Naive thymus-derived CD8-positive, alpha-beta T cell (primary cell): ENCODE measurements around the gene PIEZO1. TPM values are rescaled to one million over a fixed set of nuclear protein-coding genes. Genes with fewer than 3 reads are reported as not detected.

Experiments
- ATAC-seq, 2 donors: fragments of 150-1000 bp; cut with Tn5 transposase in 1 of 2; sonication (Bioruptor Pico), chemical (Tn5 transposase) in 1 of 2; 1 replicate in 1 of 2; 2 replicates in 1 of 2; pipeline ENCODE4 v1.10.0; 2021; ENCODE audit warnings: mild to moderate bottlenecking in 2 of 2, moderate library complexity in 2 of 2
- POLR2A ChIA-PET: fragments of 350-600 bp; sonication (Branson Sonifier 250); formaldehyde crosslinking; loops from one replicate; lab custom pipeline; 2021; ENCODE audit warnings: antibody characterized with exemption; lab: Charles Lee
- DNase-seq, 10 donors: peaks; one replicate each; pipeline versions ENCODE4 v3.0.0 to v3.0.0-alpha.2; 2020 to 2022
- H3K27ac Mint-ChIP-seq, 10 donors: one replicate each; pipeline ENCODE4 v1.8.0; 2020 to 2022; ENCODE audit warnings: mild to moderate bottlenecking in 10 of 10, mixed read lengths in 10 of 10, moderate library complexity in 4 of 10, inconsistent platforms in 1 of 10
- H3K27me3 Mint-ChIP-seq, 5 donors: one replicate each; pipeline ENCODE4 v1.8.0; 2021 to 2022; ENCODE audit warnings: mixed read lengths in 5 of 5
- H3K36me3 Mint-ChIP-seq, 3 donors: one replicate each; pipeline ENCODE4 v1.8.0; 2020 to 2022; ENCODE audit warnings: mixed read lengths in 3 of 3, mild to moderate bottlenecking in 2 of 3, inconsistent platforms in 1 of 3
- H3K4me1 Mint-ChIP-seq, 4 donors: one replicate each; pipeline ENCODE4 v1.8.0; 2021 to 2022; ENCODE audit warnings: mixed read lengths in 4 of 4
- H3K4me3 Mint-ChIP-seq, 10 donors: one replicate each; pipeline ENCODE4 v1.8.0; 2020 to 2022; ENCODE audit warnings: mild to moderate bottlenecking in 10 of 10, mixed read lengths in 10 of 10, moderate library complexity in 6 of 10, inconsistent platforms in 1 of 10
- H3K9me3 Mint-ChIP-seq, 9 donors: one replicate each; pipeline ENCODE4 v1.8.0; 2020 to 2022; ENCODE audit warnings: mixed read lengths in 9 of 9, mild to moderate bottlenecking in 3 of 9, inconsistent platforms in 1 of 9, moderate library complexity in 1 of 9
- polyA plus RNA-seq, 3 donors: library from polyadenylated mRNA; unstranded; fragments of 300-500 nt; fragmentation: Illumina TruSeq; gene quantifications; one replicate each; pipeline ENCODE4 v1.2.3, GENCODE V29; 2021
- total RNA-seq, 8 experiments: library from RNA in 2 of 8; stranded (reverse) in 2 of 8; gene quantifications; one replicate each; pipeline ENCODE4 v1.2.3 and lab custom pipeline; 2021 to 2026

The PIEZO1 gene
- total and polyA plus RNA-seq, 5 experiments from 2014 or later = 2.4 to 94.5 (median 8.4) TPM

- Mint-ChIP-seq H3K9me3 (no peaks in the 10 kb centered on the region), H3K36me3 (peaks cover 0 to 7% (median 0%) of the 10 kb centered on the region in 3 donors), H3K27me3 (no peaks in the 10 kb centered on the region), H3K4me1 (peaks cover 0 to 11% (median 3%) of the 10 kb centered on the region in 4 donors), H3K4me3 (no peak overlapping the region), H3K27ac (no peak overlapping the region)
- ATAC-seq (no peak), DNase-seq (no peak)
- POLR2A ChIA-PET = no interaction called here
These were observed 52.1 kb downstream of the PIEZO1 start for GRCh38 chr16:88732961-88733294.

- Mint-ChIP-seq H3K36me3 (peaks cover 0 to 7% (median 0%) of the 10 kb centered on the region in 3 donors), H3K27ac (no peak overlapping the region), H3K27me3 (no peaks in the 10 kb centered on the region), H3K4me3 (no peak overlapping the region), H3K9me3 (no peaks in the 10 kb centered on the region), H3K4me1 (peaks cover 0 to 7% (median 3%) of the 10 kb centered on the region in 4 donors)
- ATAC-seq (no peak), DNase-seq (no peak)
- POLR2A ChIA-PET = no interaction called here
These were observed 52.7 kb downstream of the PIEZO1 start for GRCh38 chr16:88732172-88732960.

GRCh38 chr16:88731699-88732098, 53.3 kb downstream of the PIEZO1 start:
- Mint-ChIP-seq H3K9me3 (no peaks in the 10 kb centered on the region), H3K27me3 (no peaks in the 10 kb centered on the region), H3K4me3 (no peak overlapping the region), H3K27ac (peak overlapping the region in 1 of 10 donors; percentile 74), H3K36me3 (peaks cover 0 to 7% (median under 1%) of the 10 kb centered on the region in 3 donors), H3K4me1 (peaks cover 0 to 7% (median 3%) of the 10 kb centered on the region in 4 donors)
- DNase-seq (peak in 1 of 10 donors; percentile 34), ATAC-seq (no peak)
- POLR2A ChIA-PET = no interaction called here

GRCh38 chr16:88730632-88731607, 54.1 kb downstream of the PIEZO1 start:
- peaks cover 0 to 7% (median 4%) of the 10 kb centered on the region in 4 donors for H3K4me1 Mint-ChIP-seq
- H3K36me3 Mint-ChIP-seq = peaks cover 0 to 12% (median 2%) of the 10 kb centered on the region in 3 donors
- H3K27me3 Mint-ChIP-seq = no peaks in the 10 kb centered on the region
- no peak overlapping the region for H3K4me3 Mint-ChIP-seq
- no peak for ATAC-seq
- H3K9me3 Mint-ChIP-seq = no peaks in the 10 kb centered on the region
- no peak for DNase-seq
- H3K27ac Mint-ChIP-seq = peak overlapping the region in 3 of 10 donors; percentile 36 to 74 (median 43)
- POLR2A ChIA-PET = no interaction called here

GRCh38 chr16:88727871-88728270, 57.1 kb downstream of the PIEZO1 start:
- no peak for DNase-seq
- ATAC-seq = no peak
- Mint-ChIP-seq H3K36me3 (peaks cover 0 to 19% (median 2%) of the 10 kb centered on the region in 3 donors), H3K27ac (no peak overlapping the region), H3K4me1 (peaks cover 0 to 7% (median 4%) of the 10 kb centered on the region in 4 donors), H3K4me3 (no peak overlapping the region), H3K9me3 (no peaks in the 10 kb centered on the region), H3K27me3 (no peaks in the 10 kb centered on the region)
- POLR2A ChIA-PET = no interaction called here

- Mint-ChIP-seq H3K27ac (no peak overlapping the region), H3K4me3 (no peak overlapping the region), H3K27me3 (no peaks in the 10 kb centered on the region), H3K4me1 (peaks cover 0 to 7% (median 4%) of the 10 kb centered on the region in 4 donors), H3K36me3 (peaks cover 0 to 22% (median 2%) of the 10 kb centered on the region in 3 donors), H3K9me3 (no peaks in the 10 kb centered on the region)
- no peak for ATAC-seq
- POLR2A ChIA-PET = no interaction called here
- DNase-seq = no peak
These were observed 58.0 kb downstream of the PIEZO1 start for GRCh38 chr16:88726981-88727380.

GRCh38 chr16:88726408-88726749, 58.6 kb downstream of the PIEZO1 start:
- H3K4me3 Mint-ChIP-seq = no peak overlapping the region
- H3K4me1 Mint-ChIP-seq = peaks cover 0 to 4% (median 3%) of the 10 kb centered on the region in 4 donors

GRCh38 chr16:88725609-88726407, 59.2 kb downstream of the PIEZO1 start:
- DNase-seq = no peak
- Mint-ChIP-seq H3K4me1 (peaks cover 0 to 2% (median 0%) of the 10 kb centered on the region in 4 donors), H3K9me3 (no peaks in the 10 kb centered on the region), H3K4me3 (no peak overlapping the region), H3K27ac (no peak overlapping the region), H3K27me3 (no peaks in the 10 kb centered on the region), H3K36me3 (peaks cover 0 to 23% (median 2%) of the 10 kb centered on the region in 3 donors)
- POLR2A ChIA-PET = no interaction called here
- ATAC-seq = no peak

More at GRCh38 chr16:88726408-88726749, 58.6 kb downstream of the PIEZO1 start:
- H3K27ac Mint-ChIP-seq = no peak overlapping the region
- no peaks in the 10 kb centered on the region for H3K9me3 Mint-ChIP-seq
- H3K27me3 Mint-ChIP-seq = no peaks in the 10 kb centered on the region
- H3K36me3 Mint-ChIP-seq = peaks cover 0 to 24% (median 2%) of the 10 kb centered on the region in 3 donors
- DNase-seq = no peak
- POLR2A ChIA-PET = no interaction called here
- no peak for ATAC-seq

- POLR2A ChIA-PET = no interaction called here
- no peak for DNase-seq
- ATAC-seq = no peak
- Mint-ChIP-seq H3K4me1 (peaks cover 0 to 2% (median 0%) of the 10 kb centered on the region in 4 donors), H3K27ac (no peak overlapping the region), H3K36me3 (peaks cover 0 to 27% (median 2%) of the 10 kb centered on the region in 3 donors), H3K9me3 (no peaks in the 10 kb centered on the region), H3K27me3 (no peaks in the 10 kb centered on the region), H3K4me3 (no peak overlapping the region)
These were observed 60.0 kb downstream of the PIEZO1 start for GRCh38 chr16:88724855-88725555.

- POLR2A ChIA-PET = no interaction called here
- H3K4me1 Mint-ChIP-seq = peaks cover 0 to 2% (median 0%) of the 10 kb centered on the region in 4 donors
- DNase-seq (no peak), ATAC-seq (no peak)
- no peaks in the 10 kb centered on the region for H3K27me3 Mint-ChIP-seq
- no peaks in the 10 kb centered on the region for H3K9me3 Mint-ChIP-seq
- H3K36me3 Mint-ChIP-seq = peaks cover 0 to 31% (median 3%) of the 10 kb centered on the region in 3 donors
- H3K4me3 Mint-ChIP-seq = no peak overlapping the region
- no peak overlapping the region for H3K27ac Mint-ChIP-seq
These were observed 61.1 kb downstream of the PIEZO1 start for GRCh38 chr16:88723911-88724310.

- H3K27me3 Mint-ChIP-seq = no peaks in the 10 kb centered on the region
- POLR2A ChIA-PET = interaction anchor here (0.5 kb wide), 1 partner anchor 19 kb away, joined by 3 read pairs; no protein-coding TSS in a partner anchor
- peaks cover 0 to 31% (median 3%) of the 10 kb centered on the region in 3 donors for H3K36me3 Mint-ChIP-seq
- no peak for DNase-seq
- no peak overlapping the region for H3K27ac Mint-ChIP-seq
- no peak overlapping the region for H3K4me3 Mint-ChIP-seq
- peaks cover 0 to 2% (median 0%) of the 10 kb centered on the region in 4 donors for H3K4me1 Mint-ChIP-seq
- H3K9me3 Mint-ChIP-seq = no peaks in the 10 kb centered on the region
- ATAC-seq = no peak
These were observed 61.5 kb downstream of the PIEZO1 start for GRCh38 chr16:88723507-88723887.
